RWPE2 (cell line): ENCODE results near the gene OR5B17.

Experiments used
- ATAC-seq: fragments of 200-7000 bp; cut with Tn5 transposase; 3 replicates; pipeline ENCODE4 v1.9.1; 2021; ENCODE audit warnings: low read depth
- DNase-seq: peaks from one replicate; pipeline ENCODE4 v3.0.0-alpha.2; 2020; ENCODE audit warnings: low spot score
- H3K27ac ChIP-seq: fragments of 450-650 bp; 2 replicates; pipeline ENCODE4 v1.5.1; 2017; ENCODE audit warnings: mild to moderate bottlenecking; ENCODE audit not compliant: poor library complexity, severe bottlenecking
- H3K27me3 ChIP-seq: fragments of 250-450 bp; sonication (Bioruptor Pico); 2 replicates; pipeline ENCODE4 v1.5.1; 2021; ENCODE audit warnings: mild to moderate bottlenecking, moderate library complexity; ENCODE audit not compliant: insufficient read depth, poor library complexity, severe bottlenecking
- H3K36me3 ChIP-seq: fragments of 250-450 bp; sonication (Bioruptor Pico); 2 replicates; pipeline ENCODE4 v1.5.1; 2020; ENCODE audit warnings: low read depth, mild to moderate bottlenecking, moderate library complexity
- H3K4me1 ChIP-seq: fragments of 250-450 bp; sonication (Bioruptor Pico); 2 replicates; pipeline ENCODE4 v1.5.1; 2021; ENCODE audit warnings: mild to moderate bottlenecking, moderate library complexity; ENCODE audit not compliant: insufficient read depth, poor library complexity, severe bottlenecking
- H3K4me3 ChIP-seq: fragments of 250-450 bp; sonication (Bioruptor Pico); 2 replicates; pipeline ENCODE4 v1.5.1; 2021; ENCODE audit warnings: mild to moderate bottlenecking, moderate library complexity; ENCODE audit not compliant: severe bottlenecking
- H3K9me3 ChIP-seq: fragments of 250-450 bp; sonication (Bioruptor Pico); 2 replicates; pipeline ENCODE4 v1.5.1; 2021; ENCODE audit warnings: mild to moderate bottlenecking, moderate library complexity; ENCODE audit not compliant: severe bottlenecking
- TF ChIP-seq, protein P1 (sequence below): fragments of 450-650 bp; IDR thresholded peaks from one replicate; pipeline ENCODE4 v1.5.1; 2017; ENCODE audit warnings: mild to moderate bottlenecking, moderate library complexity; ENCODE audit not compliant: poor library complexity, severe bottlenecking

The OR5B17 gene

DNA sequence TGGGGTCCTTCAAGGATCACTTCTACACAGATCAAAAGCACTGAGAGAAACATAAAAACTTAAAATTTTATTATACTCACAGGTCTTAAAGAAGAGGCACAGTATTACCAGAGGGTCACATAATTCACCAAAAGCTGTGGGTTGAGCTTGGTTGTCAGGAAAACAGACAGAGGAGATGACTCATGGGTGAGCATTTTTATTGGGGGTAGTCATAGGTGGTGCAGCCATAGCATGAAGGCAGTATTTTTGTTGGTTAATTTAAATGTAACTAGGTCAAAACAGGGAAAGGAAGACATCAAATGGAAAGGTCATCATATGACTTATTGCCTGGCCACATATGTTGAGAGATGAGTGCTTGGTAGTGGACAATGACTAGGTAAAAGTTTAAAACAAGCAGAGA lies 24.2 kb downstream of the OR5B17 start:
- H3K27ac ChIP-seq = peak overlapping the region; percentile 68
- no peaks in the 10 kb centered on the region for H3K36me3 ChIP-seq
- no peak overlapping the region for H3K4me3 ChIP-seq
- ATAC-seq (peak; percentile 100), DNase-seq (peak; percentile 46)
- peaks cover 14% of the 10 kb centered on the region for H3K4me1 ChIP-seq
- TF ChIP-seq, protein P1, sequence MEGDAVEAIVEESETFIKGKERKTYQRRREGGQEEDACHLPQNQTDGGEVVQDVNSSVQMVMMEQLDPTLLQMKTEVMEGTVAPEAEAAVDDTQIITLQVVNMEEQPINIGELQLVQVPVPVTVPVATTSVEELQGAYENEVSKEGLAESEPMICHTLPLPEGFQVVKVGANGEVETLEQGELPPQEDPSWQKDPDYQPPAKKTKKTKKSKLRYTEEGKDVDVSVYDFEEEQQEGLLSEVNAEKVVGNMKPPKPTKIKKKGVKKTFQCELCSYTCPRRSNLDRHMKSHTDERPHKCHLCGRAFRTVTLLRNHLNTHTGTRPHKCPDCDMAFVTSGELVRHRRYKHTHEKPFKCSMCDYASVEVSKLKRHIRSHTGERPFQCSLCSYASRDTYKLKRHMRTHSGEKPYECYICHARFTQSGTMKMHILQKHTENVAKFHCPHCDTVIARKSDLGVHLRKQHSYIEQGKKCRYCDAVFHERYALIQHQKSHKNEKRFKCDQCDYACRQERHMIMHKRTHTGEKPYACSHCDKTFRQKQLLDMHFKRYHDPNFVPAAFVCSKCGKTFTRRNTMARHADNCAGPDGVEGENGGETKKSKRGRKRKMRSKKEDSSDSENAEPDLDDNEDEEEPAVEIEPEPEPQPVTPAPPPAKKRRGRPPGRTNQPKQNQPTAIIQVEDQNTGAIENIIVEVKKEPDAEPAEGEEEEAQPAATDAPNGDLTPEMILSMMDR = no peak
- H3K27me3 ChIP-seq = no peaks in the 10 kb centered on the region
- peaks cover 6% of the 10 kb centered on the region for H3K9me3 ChIP-seq

GRCh38 chr11:58330861-58331260 lies 28.0 kb downstream of the OR5B17 start:
- TF ChIP-seq, protein P1 = no peak
- H3K4me1 ChIP-seq = peaks cover 14% of the 10 kb centered on the region

DNA sequence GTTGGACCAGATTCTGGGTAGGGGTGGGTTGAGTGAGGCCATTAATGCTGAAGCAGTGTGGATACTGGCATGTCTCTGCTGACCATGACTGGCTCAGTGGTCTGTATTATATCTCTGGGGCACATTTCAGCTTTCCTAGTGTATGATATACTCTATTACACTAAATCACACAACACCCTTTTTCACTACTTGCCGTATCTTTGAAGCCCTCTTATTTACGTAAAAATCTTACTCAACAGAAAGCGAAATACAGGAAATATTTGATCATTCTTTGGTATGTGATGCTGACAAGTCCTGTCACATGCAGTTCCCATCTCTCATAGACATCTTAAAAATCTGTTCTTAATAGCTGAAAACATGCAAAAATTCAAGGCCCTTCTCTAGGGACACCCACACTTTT lies 40.3 kb downstream of the OR5B17 start:
- Histone ChIP-seq H3K27me3 (no peaks in the 10 kb centered on the region), H3K4me1 (no peaks in the 10 kb centered on the region), H3K36me3 (no peaks in the 10 kb centered on the region), H3K27ac (no peak overlapping the region), H3K9me3 (no peaks in the 10 kb centered on the region), H3K4me3 (no peak overlapping the region)
- TF ChIP-seq, protein P1 = no peak
- DNase-seq (no peak), ATAC-seq (no peak)

More at GRCh38 chr11:58330861-58331260, 28.0 kb downstream of the OR5B17 start:
- Histone ChIP-seq H3K36me3 (no peaks in the 10 kb centered on the region), H3K27me3 (no peaks in the 10 kb centered on the region), H3K9me3 (peaks cover 6% of the 10 kb centered on the region), H3K4me3 (no peak overlapping the region), H3K27ac (no peak overlapping the region)
- no peak for DNase-seq
- no peak for ATAC-seq

GRCh38 chr11:58316142-58316541 lies 42.7 kb downstream of the OR5B17 start:
- DNase-seq (no peak), ATAC-seq (peak; percentile 87; the same call in 2 of the 3 replicates)
- H3K9me3 ChIP-seq = no peaks in the 10 kb centered on the region
- H3K4me3 ChIP-seq = no peak overlapping the region
- H3K4me1 ChIP-seq = no peaks in the 10 kb centered on the region
- no peaks in the 10 kb centered on the region for H3K36me3 ChIP-seq
- no peaks in the 10 kb centered on the region for H3K27me3 ChIP-seq
- H3K27ac ChIP-seq = peak overlapping the region; percentile 5
- TF ChIP-seq, protein P1 = no peak
